ENCODE measurements around the gene NCKAP5. TPM values are rescaled to one million over a fixed set of nuclear protein-coding genes. Genes with fewer than 3 reads are reported as not detected.

NCKAP5 gene
- total and polyA plus RNA-seq, 2 of the 8 experiments (the other 6 are each of a cell fraction or from before 2014, with no cell fraction given) = 0.27 to 0.86 TPM

DNA sequence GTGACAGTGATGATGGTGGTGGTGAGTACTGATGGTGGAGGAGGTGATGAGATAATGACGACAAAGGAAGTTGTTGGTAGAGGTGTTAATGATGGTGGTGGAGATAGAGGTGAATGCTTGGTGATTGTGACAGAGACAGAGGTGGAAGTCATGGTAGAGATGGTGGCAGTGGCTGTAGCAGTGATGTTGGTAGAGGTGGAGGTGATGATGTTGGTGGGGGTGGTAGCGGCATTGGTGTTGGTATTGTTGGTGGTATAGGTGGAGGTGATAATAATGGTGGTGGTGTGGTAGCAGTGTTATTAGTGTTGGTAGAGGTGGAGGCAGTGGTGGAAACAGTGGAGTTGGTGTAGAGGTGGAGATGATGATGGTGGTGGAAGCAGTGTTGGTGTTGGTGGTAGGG lies 934.6 kb downstream of the NCKAP5 start (continued):
- TF ChIP-seq, protein P1, sequence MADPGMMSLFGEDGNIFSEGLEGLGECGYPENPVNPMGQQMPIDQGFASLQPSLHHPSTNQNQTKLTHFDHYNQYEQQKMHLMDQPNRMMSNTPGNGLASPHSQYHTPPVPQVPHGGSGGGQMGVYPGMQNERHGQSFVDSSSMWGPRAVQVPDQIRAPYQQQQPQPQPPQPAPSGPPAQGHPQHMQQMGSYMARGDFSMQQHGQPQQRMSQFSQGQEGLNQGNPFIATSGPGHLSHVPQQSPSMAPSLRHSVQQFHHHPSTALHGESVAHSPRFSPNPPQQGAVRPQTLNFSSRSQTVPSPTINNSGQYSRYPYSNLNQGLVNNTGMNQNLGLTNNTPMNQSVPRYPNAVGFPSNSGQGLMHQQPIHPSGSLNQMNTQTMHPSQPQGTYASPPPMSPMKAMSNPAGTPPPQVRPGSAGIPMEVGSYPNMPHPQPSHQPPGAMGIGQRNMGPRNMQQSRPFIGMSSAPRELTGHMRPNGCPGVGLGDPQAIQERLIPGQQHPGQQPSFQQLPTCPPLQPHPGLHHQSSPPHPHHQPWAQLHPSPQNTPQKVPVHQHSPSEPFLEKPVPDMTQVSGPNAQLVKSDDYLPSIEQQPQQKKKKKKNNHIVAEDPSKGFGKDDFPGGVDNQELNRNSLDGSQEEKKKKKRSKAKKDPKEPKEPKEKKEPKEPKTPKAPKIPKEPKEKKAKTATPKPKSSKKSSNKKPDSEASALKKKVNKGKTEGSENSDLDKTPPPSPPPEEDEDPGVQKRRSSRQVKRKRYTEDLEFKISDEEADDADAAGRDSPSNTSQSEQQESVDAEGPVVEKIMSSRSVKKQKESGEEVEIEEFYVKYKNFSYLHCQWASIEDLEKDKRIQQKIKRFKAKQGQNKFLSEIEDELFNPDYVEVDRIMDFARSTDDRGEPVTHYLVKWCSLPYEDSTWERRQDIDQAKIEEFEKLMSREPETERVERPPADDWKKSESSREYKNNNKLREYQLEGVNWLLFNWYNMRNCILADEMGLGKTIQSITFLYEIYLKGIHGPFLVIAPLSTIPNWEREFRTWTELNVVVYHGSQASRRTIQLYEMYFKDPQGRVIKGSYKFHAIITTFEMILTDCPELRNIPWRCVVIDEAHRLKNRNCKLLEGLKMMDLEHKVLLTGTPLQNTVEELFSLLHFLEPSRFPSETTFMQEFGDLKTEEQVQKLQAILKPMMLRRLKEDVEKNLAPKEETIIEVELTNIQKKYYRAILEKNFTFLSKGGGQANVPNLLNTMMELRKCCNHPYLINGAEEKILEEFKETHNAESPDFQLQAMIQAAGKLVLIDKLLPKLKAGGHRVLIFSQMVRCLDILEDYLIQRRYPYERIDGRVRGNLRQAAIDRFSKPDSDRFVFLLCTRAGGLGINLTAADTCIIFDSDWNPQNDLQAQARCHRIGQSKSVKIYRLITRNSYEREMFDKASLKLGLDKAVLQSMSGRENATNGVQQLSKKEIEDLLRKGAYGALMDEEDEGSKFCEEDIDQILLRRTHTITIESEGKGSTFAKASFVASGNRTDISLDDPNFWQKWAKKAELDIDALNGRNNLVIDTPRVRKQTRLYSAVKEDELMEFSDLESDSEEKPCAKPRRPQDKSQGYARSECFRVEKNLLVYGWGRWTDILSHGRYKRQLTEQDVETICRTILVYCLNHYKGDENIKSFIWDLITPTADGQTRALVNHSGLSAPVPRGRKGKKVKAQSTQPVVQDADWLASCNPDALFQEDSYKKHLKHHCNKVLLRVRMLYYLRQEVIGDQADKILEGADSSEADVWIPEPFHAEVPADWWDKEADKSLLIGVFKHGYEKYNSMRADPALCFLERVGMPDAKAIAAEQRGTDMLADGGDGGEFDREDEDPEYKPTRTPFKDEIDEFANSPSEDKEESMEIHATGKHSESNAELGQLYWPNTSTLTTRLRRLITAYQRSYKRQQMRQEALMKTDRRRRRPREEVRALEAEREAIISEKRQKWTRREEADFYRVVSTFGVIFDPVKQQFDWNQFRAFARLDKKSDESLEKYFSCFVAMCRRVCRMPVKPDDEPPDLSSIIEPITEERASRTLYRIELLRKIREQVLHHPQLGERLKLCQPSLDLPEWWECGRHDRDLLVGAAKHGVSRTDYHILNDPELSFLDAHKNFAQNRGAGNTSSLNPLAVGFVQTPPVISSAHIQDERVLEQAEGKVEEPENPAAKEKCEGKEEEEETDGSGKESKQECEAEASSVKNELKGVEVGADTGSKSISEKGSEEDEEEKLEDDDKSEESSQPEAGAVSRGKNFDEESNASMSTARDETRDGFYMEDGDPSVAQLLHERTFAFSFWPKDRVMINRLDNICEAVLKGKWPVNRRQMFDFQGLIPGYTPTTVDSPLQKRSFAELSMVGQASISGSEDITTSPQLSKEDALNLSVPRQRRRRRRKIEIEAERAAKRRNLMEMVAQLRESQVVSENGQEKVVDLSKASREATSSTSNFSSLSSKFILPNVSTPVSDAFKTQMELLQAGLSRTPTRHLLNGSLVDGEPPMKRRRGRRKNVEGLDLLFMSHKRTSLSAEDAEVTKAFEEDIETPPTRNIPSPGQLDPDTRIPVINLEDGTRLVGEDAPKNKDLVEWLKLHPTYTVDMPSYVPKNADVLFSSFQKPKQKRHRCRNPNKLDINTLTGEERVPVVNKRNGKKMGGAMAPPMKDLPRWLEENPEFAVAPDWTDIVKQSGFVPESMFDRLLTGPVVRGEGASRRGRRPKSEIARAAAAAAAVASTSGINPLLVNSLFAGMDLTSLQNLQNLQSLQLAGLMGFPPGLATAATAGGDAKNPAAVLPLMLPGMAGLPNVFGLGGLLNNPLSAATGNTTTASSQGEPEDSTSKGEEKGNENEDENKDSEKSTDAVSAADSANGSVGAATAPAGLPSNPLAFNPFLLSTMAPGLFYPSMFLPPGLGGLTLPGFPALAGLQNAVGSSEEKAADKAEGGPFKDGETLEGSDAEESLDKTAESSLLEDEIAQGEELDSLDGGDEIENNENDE (IDR thresholded peaks at IDR 0.05; ENCODE audit: insufficient replicate concordance, low read length) = no peak
- TF ChIP-seq TAF7 (optimal IDR thresholded peaks at IDR 0.05; ENCODE audit: borderline replicate concordance, low read depth, low read length) (no peak), HDAC6 (IDR thresholded peaks at IDR 0.05; ENCODE audit: low read depth, low read length) (no peak), EGR1 (IDR thresholded peaks at IDR 0.05; ENCODE audit: borderline replicate concordance, low read depth, low read length) (no peak), BRCA1 (IDR thresholded peaks at IDR 0.05; ENCODE audit: low read depth, low read length) (no peak)
